ENCODE data around the gene SEC14L2.

DNA sequence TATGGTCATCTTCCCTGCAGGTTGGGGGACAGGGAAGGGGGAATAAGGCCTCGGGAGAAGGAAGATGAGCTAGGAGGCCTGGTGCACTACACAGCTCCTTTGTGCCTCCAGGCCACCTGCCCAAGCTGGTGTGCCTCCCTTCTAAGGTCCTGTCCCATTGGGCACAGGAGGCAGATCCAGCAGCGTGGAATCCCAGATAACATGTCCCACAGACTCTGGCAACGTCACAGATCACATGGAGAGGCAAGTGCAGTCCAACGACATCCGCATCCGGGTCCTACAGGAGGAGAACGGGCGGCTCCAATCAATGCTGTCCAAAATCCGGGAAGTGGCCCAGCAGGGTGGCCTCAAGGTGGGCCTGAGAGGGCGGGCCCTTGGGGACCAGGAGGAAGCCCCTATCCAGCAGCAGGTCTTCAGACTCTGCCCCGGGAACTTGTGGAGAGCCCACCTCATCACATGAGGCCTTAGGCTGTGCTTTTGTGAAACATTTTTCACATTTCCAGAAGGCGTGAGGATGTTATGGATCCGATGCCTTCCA, 21.4 kb upstream of the SEC14L2 start:
- no peak for TF ChIP-seq CTCF (conservative IDR thresholded peaks at IDR 0.05; ENCODE audit: low read depth in 2 of 2)
- no peak for TF ChIP-seq POLR2AphosphoS5 (IDR thresholded peaks at IDR 0.05; ENCODE audit: low read depth)
- TF ChIP-seq, protein P1, sequence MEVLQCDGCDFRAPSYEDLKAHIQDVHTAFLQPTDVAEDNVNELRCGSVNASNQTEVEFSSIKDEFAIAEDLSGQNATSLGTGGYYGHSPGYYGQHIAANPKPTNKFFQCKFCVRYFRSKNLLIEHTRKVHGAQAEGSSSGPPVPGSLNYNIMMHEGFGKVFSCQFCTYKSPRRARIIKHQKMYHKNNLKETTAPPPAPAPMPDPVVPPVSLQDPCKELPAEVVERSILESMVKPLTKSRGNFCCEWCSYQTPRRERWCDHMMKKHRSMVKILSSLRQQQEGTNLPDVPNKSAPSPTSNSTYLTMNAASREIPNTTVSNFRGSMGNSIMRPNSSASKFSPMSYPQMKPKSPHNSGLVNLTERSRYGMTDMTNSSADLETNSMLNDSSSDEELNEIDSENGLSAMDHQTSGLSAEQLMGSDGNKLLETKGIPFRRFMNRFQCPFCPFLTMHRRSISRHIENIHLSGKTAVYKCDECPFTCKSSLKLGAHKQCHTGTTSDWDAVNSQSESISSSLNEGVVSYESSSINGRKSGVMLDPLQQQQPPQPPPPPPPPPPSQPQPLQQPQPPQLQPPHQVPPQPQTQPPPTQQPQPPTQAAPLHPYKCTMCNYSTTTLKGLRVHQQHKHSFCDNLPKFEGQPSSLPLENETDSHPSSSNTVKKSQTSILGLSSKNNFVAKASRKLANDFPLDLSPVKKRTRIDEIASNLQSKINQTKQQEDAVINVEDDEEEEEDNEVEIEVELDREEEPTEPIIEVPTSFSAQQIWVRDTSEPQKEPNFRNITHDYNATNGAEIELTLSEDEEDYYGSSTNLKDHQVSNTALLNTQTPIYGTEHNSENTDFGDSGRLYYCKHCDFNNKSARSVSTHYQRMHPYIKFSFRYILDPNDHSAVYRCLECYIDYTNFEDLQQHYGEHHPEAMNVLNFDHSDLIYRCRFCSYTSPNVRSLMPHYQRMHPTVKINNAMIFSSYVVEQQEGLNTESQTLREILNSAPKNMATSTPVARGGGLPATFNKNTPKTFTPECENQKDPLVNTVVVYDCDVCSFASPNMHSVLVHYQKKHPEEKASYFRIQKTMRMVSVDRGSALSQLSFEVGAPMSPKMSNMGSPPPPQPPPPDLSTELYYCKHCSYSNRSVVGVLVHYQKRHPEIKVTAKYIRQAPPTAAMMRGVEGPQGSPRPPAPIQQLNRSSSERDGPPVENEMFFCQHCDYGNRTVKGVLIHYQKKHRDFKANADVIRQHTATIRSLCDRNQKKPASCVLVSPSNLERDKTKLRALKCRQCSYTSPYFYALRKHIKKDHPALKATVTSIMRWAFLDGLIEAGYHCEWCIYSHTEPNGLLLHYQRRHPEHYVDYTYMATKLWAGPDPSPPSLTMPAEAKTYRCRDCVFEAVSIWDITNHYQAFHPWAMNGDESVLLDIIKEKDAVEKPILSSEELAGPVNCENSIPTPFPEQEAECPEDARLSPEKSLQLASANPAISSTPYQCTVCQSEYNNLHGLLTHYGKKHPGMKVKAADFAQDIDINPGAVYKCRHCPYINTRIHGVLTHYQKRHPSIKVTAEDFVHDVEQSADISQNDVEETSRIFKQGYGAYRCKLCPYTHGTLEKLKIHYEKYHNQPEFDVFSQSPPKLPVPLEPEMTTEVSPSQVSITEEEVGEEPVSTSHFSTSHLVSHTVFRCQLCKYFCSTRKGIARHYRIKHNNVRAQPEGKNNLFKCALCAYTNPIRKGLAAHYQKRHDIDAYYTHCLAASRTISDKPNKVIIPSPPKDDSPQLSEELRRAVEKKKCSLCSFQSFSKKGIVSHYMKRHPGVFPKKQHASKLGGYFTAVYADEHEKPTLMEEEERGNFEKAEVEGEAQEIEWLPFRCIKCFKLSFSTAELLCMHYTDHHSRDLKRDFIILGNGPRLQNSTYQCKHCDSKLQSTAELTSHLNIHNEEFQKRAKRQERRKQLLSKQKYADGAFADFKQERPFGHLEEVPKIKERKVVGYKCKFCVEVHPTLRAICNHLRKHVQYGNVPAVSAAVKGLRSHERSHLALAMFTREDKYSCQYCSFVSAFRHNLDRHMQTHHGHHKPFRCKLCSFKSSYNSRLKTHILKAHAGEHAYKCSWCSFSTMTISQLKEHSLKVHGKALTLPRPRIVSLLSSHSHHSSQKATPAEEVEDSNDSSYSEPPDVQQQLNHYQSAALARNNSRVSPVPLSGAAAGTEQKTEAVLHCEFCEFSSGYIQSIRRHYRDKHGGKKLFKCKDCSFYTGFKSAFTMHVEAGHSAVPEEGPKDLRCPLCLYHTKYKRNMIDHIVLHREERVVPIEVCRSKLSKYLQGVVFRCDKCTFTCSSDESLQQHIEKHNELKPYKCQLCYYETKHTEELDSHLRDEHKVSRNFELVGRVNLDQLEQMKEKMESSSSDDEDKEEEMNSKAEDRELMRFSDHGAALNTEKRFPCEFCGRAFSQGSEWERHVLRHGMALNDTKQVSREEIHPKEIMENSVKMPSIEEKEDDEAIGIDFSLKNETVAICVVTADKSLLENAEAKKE (CRISPR knock-in tag; IDR thresholded peaks at IDR 0.05), result no peak
- TF ChIP-seq REST (IDR thresholded peaks at IDR 0.05; ENCODE audit: unreplicated experiment), result no peak
- TF ChIP-seq EZH2phosphoT487 (IDR thresholded peaks at IDR 0.05; ENCODE audit: unreplicated experiment), result no peak
- TF ChIP-seq STAT1 (IDR thresholded peaks at IDR 0.05; ENCODE audit: unreplicated experiment), result no peak
- TF ChIP-seq ZNF114 (CRISPR knock-in tag; IDR thresholded peaks at IDR 0.05), result no peak
- TF ChIP-seq EZH2 (IDR thresholded peaks at IDR 0.05; ENCODE audit: low read depth, unreplicated experiment), result no peak
- TF ChIP-seq CREB1 (CRISPR knock-in tag; IDR thresholded peaks at IDR 0.05; ENCODE audit: low read depth), result no peak
- TF ChIP-seq JUNB (IDR thresholded peaks at IDR 0.05; ENCODE audit: unreplicated experiment), result no peak
